ENCODE data around the gene SPATA25. TPM values are rescaled to one million over a fixed set of nuclear protein-coding genes. Genes with fewer than 3 reads are reported as not detected.

SPATA25 gene, protein sequence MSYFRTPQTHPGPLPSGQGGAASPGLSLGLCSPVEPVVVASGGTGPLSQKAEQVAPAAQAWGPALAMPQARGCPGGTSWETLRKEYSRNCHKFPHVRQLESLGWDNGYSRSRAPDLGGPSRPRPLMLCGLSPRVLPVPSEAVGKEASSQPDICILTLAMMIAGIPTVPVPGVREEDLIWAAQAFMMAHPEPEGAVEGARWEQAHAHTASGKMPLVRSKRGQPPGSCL
- total RNA-seq (2014; rRNA removed), result 0.40 and 0.46 TPM in 2 replicates
- percentile 60 among the genes with signal in this experiment for Bru-seq, nascent RNA
- BruChase-seq, experiment 1, labeled RNA remaining after a 6-hour chase, result percentile 51 among the genes with signal in this experiment
- percentile 64 among the genes with signal in this experiment for BruChase-seq, experiment 2, labeled RNA remaining after a 2-hour chase
- long read RNA-seq, partial matches to known transcripts, result 0 of 1 reads
- long read RNA-seq, other reads (novel, unspliced or antisense), result 1 of 1 reads

DNA sequence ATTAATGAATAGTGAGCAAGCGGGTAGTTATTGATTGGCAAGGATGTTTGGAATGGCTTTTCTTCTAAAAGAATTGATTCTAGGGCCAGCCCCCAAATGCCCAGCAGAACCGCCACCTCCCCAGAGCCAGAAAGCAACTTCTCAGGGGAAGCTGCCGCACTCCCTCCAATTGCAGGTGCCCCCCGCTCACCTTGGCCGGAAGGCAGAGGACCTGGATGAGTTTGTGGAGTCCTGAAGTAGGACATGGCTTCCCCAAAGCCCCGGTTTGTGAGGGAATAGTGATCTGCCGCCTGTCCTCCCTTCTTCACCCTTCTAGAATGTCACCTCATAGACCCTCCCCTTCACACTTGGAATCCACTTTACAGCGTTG lies at the start of gene SPATA25:
Gene SPATA25 (minus strand): TSS at position 277 of the 370 bp plus-strand sequence. CDS start 32 bp downstream, at position 245.
- Histone ChIP-seq H3K27ac (ENCODE audit: low read length) (no peak within 1 kb of the TSS), H4K20me1 (ENCODE audit: low read length) (no peaks in the 10 kb centered on the region), H3K4me1 (ENCODE audit: insufficient read depth, low read length) (peaks cover 29% of the 10 kb centered on the region), H3K4me2 (ENCODE audit: low read length) (no peak within 1 kb of the TSS), H3K79me2 (ENCODE audit: low read length) (peaks cover 40% of the 10 kb centered on the region), H3K36me3 (ENCODE audit: low read depth, low read length) (peaks cover 14% of the 10 kb centered on the region), H3K9me2 (replicated peaks; ENCODE audit: low read length) (no peaks in the 10 kb centered on the region), H3F3A (ENCODE audit: low read length, unreplicated experiment) (no peaks in the 10 kb centered on the region), H2AFZ (ENCODE audit: low read length) (no peak within 1 kb of the TSS), H3K4me3 (ENCODE audit: low read length) (no peak within 1 kb of the TSS), H3K27me3 (ENCODE audit: low read length) (no peaks in the 10 kb centered on the region), H3K9me3 (ENCODE audit: low read length) (no peaks in the 10 kb centered on the region), H3K9ac (ENCODE audit: low read length) (no peak within 1 kb of the TSS)
- BruUV-seq (replicated peaks), result no TSS peak
- DNase-seq (no peak), ATAC-seq (no peak)
- ChIA-PET POLR2A (ENCODE audit: unreplicated experiment) (no interaction called here), CTCF (no interaction called here)
- TF ChIP-seq EZH2 (IDR thresholded peaks at IDR 0.05; ENCODE audit: low read length, unreplicated experiment) (no peak), EZH2phosphoT487 (IDR thresholded peaks at IDR 0.05; ENCODE audit: borderline replicate concordance, low read length) (no peak)
- TF ChIP-seq, protein P1, sequence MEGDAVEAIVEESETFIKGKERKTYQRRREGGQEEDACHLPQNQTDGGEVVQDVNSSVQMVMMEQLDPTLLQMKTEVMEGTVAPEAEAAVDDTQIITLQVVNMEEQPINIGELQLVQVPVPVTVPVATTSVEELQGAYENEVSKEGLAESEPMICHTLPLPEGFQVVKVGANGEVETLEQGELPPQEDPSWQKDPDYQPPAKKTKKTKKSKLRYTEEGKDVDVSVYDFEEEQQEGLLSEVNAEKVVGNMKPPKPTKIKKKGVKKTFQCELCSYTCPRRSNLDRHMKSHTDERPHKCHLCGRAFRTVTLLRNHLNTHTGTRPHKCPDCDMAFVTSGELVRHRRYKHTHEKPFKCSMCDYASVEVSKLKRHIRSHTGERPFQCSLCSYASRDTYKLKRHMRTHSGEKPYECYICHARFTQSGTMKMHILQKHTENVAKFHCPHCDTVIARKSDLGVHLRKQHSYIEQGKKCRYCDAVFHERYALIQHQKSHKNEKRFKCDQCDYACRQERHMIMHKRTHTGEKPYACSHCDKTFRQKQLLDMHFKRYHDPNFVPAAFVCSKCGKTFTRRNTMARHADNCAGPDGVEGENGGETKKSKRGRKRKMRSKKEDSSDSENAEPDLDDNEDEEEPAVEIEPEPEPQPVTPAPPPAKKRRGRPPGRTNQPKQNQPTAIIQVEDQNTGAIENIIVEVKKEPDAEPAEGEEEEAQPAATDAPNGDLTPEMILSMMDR (conservative IDR thresholded peaks at IDR 0.05; ENCODE audit: low read depth, low read length), result no peak
- intact Hi-C loops (cut with micrococcal nuclease), result no loop called here

DNA sequence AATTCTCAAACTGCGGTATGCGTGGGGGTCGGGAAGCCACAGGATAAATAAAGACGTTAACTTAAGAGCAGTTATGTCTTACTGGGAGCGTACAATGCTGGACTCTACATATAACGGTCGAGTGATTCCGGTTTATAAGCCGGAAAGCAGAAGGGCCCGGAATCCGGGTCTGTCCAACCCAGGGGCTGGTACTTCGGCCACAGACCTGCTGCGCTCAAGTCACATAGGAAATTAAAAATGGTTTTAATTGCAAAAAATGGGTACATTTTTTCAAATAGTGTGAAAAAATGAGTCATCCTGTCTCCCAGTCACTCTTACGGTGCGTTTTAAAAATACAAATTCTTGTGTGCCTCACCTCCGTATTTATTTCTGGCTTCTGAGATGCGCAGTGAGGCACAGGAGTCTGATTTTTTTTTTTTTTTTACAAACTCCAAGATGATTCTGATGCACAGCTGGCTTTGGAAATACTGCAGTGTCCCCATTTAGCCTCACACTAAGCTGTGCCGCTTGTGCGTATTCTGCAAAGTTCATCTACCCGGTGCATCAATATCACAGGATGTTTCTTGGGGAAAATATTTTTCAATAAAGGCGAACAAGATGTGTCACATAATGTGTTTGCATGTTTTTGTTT lies 48.1 kb upstream of the SPATA25 start:
- Histone ChIP-seq H3K27ac (ENCODE audit: low read length) (peak overlapping the region; percentile 4; the same call in 1 of the 2 replicates), H3K9me2 (replicated peaks; ENCODE audit: low read length) (no peaks in the 10 kb centered on the region), H4K20me1 (ENCODE audit: low read length) (no peaks in the 10 kb centered on the region), H3K27me3 (ENCODE audit: low read length) (no peaks in the 10 kb centered on the region), H3K9ac (ENCODE audit: low read length) (peak overlapping the region; percentile 99), H3F3A (ENCODE audit: low read length, unreplicated experiment) (no peaks in the 10 kb centered on the region), H3K36me3 (ENCODE audit: low read depth, low read length) (peaks cover 30% of the 10 kb centered on the region), H3K4me1 (ENCODE audit: insufficient read depth, low read length) (peaks cover 12% of the 10 kb centered on the region; the same call in 1 of the 2 replicates), H3K4me3 (ENCODE audit: low read length) (peak overlapping the region; percentile 91), H3K79me2 (ENCODE audit: low read length) (peaks cover 38% of the 10 kb centered on the region), H3K9me3 (ENCODE audit: low read length) (no peaks in the 10 kb centered on the region), H2AFZ (ENCODE audit: low read length) (peak overlapping the region; percentile 25), H3K4me2 (ENCODE audit: low read length) (peak overlapping the region; percentile 92)
- DNase-seq, result no peak
- POLR2A ChIA-PET (ENCODE audit: unreplicated experiment), result interaction anchor here (0.5 to 1.6 kb wide), 15 partner anchors 23 to 320 kb away, joined by 3 to 28 read pairs (median 8); partner anchors contain the start of genes PLTP and SNX21
- peak; percentile 25 for ATAC-seq
- TSS peak; percentile 79 for BruUV-seq (replicated peaks)
- CTCF ChIA-PET, result interaction anchor here (0.6 to 0.7 kb wide), 3 partner anchors 13 to 78 kb away, joined by 3 to 13 read pairs (median 4); partner anchors contain the start of genes ACOT8 and ZSWIM3
- TF ChIP-seq EZH2 (IDR thresholded peaks at IDR 0.05; ENCODE audit: low read length, unreplicated experiment), result no peak
- TF ChIP-seq, protein P1 (conservative IDR thresholded peaks at IDR 0.05; ENCODE audit: low read depth, low read length), result no peak
- TF ChIP-seq EZH2phosphoT487 (IDR thresholded peaks at IDR 0.05; ENCODE audit: borderline replicate concordance, low read length), result no peak
- intact Hi-C loops (cut with micrococcal nuclease), result loop anchor here (1.0 to 10.0 kb wide), 3 partner anchors 121 to 521 kb away; partner anchors contain the start of genes PIGT and UBE2C
